ENCODE results near the gene DEXI.

Gene DEXI

DNA sequence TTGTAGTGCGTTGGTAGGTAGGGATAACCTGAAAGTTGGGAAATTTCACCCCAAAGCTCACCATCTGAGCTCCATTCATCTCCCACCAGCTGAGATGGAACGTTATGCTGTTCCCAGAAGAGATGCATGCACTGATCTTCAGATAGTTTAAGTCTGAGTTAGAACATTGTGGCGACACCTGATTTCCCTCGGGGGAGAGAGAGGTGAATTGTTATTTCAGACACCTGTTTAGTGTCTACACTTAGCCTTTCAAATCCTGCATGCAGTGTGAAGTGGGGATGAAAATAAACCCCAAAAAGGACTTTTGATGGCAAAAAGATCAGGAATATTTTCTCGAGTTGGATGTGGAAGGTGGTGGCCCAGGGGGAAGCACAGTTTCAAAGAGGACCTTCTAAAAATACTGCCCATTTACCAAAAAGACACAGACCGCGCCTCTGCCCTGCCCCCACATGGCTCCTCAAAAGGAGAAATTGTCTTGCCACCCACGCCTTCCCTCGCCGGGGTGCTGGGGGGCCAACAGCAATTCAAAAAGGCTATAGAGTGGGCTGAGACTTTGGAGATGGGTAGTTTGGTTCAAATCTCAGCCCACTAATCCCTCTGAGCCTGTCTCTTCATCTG lies 53.8 kb downstream of the DEXI start:
- no peak for DNase-seq

DNA sequence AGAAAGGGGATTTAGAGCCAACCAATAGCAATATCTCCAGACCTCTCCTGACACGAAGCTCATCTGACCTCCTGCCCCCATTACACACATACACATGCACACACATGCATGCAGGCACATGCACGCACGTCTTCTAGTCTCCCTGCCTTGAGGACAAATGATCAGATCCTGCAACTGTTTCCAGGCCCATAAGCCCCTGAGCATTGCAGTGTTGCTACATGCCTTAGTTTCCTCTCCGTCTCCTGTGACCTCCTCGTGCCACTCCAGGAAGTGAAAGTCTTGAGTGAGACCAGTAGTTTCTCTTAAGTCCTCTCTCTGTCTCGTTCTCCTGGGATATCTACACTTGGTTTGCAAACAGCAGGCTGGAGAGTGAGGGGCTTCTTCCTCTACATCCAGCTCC lies 57.0 kb downstream of the DEXI start:
- DNase-seq: no peak

GRCh38 chr16:10883004-10883403 lies 59.3 kb downstream of the DEXI start:
- DNase-seq: no peak

DNA sequence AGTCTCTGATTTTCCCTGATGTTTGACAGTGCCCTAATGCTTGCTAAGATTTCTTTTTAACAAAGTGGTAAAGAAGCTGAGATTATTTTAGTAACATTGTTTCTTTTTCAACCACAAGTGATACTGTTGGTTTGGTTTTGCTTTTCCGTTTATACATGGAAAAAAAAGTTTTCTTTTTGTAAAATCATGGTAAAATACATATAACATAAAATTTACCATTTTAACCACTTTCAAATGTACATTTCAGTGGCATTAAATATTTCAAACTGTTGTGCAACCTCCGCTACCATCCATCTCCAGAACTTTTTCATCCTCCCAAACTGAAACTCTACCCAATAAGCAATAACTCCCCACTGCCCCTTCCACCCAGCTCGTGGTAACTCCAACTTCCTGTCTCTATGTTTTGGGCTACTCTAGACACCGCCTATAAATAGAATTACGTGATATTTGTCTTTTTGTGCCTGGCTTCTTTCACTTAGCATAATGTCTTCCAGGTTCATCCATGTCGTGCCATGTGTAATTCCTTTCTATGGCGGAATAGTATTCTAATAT lies 60.7 kb downstream of the DEXI start:
- DNase-seq: no peak

GRCh38 chr16:10880594-10881452 lies 61.4 kb downstream of the DEXI start:
- no peak for DNase-seq

GRCh38 chr16:10879681-10880589 lies 62.3 kb downstream of the DEXI start:
- no peak for DNase-seq

Data from DMS79 (cell line).